RWPE2 (cell line): ENCODE results near the gene ADGRG2.

Experiments used
- ATAC-seq: fragments of 200-7000 bp; cut with Tn5 transposase; 3 replicates; pipeline ENCODE4 v1.9.1; 2021; ENCODE audit warnings: low read depth
- DNase-seq: peaks from one replicate; pipeline ENCODE4 v3.0.0-alpha.2; 2020; ENCODE audit warnings: low spot score
- H3K27ac ChIP-seq: fragments of 450-650 bp; 2 replicates; pipeline ENCODE4 v1.5.1; 2017; ENCODE audit warnings: mild to moderate bottlenecking; ENCODE audit not compliant: poor library complexity, severe bottlenecking
- H3K27me3 ChIP-seq: fragments of 250-450 bp; sonication (Bioruptor Pico); 2 replicates; pipeline ENCODE4 v1.5.1; 2021; ENCODE audit warnings: mild to moderate bottlenecking, moderate library complexity; ENCODE audit not compliant: insufficient read depth, poor library complexity, severe bottlenecking
- H3K36me3 ChIP-seq: fragments of 250-450 bp; sonication (Bioruptor Pico); 2 replicates; pipeline ENCODE4 v1.5.1; 2020; ENCODE audit warnings: low read depth, mild to moderate bottlenecking, moderate library complexity
- H3K4me1 ChIP-seq: fragments of 250-450 bp; sonication (Bioruptor Pico); 2 replicates; pipeline ENCODE4 v1.5.1; 2021; ENCODE audit warnings: mild to moderate bottlenecking, moderate library complexity; ENCODE audit not compliant: insufficient read depth, poor library complexity, severe bottlenecking
- H3K4me3 ChIP-seq: fragments of 250-450 bp; sonication (Bioruptor Pico); 2 replicates; pipeline ENCODE4 v1.5.1; 2021; ENCODE audit warnings: mild to moderate bottlenecking, moderate library complexity; ENCODE audit not compliant: severe bottlenecking
- H3K9me3 ChIP-seq: fragments of 250-450 bp; sonication (Bioruptor Pico); 2 replicates; pipeline ENCODE4 v1.5.1; 2021; ENCODE audit warnings: mild to moderate bottlenecking, moderate library complexity; ENCODE audit not compliant: severe bottlenecking
- TF ChIP-seq, protein P1 (sequence below): fragments of 450-650 bp; IDR thresholded peaks from one replicate; pipeline ENCODE4 v1.5.1; 2017; ENCODE audit warnings: mild to moderate bottlenecking, moderate library complexity; ENCODE audit not compliant: poor library complexity, severe bottlenecking

Gene ADGRG2

DNA sequence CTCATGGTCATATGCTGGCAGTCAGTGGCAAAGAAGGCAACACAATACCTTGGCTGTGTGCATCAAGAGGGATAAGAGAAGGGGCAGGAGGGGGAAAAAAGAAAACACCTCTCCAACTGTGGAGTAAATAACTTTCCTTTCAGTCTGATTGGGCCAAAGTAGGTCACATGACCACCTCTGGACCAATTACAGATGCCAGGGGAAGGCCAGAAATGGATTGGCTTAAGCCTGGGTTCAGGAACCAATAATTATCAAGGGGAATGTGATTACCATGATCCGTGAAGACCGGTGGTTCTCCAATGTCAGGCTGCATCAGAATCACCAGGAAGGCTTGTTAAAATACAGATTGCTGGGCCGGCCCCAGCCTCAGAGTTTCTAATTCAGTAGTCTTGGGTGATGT, 7.4 kb upstream of the ADGRG2 start:
- no peak for ATAC-seq
- Histone ChIP-seq H3K4me3 (no peak overlapping the region), H3K9me3 (no peaks in the 10 kb centered on the region), H3K27me3 (no peaks in the 10 kb centered on the region), H3K27ac (no peak overlapping the region), H3K4me1 (no peaks in the 10 kb centered on the region), H3K36me3 (no peaks in the 10 kb centered on the region)
- DNase-seq: no peak
- TF ChIP-seq, protein P1, sequence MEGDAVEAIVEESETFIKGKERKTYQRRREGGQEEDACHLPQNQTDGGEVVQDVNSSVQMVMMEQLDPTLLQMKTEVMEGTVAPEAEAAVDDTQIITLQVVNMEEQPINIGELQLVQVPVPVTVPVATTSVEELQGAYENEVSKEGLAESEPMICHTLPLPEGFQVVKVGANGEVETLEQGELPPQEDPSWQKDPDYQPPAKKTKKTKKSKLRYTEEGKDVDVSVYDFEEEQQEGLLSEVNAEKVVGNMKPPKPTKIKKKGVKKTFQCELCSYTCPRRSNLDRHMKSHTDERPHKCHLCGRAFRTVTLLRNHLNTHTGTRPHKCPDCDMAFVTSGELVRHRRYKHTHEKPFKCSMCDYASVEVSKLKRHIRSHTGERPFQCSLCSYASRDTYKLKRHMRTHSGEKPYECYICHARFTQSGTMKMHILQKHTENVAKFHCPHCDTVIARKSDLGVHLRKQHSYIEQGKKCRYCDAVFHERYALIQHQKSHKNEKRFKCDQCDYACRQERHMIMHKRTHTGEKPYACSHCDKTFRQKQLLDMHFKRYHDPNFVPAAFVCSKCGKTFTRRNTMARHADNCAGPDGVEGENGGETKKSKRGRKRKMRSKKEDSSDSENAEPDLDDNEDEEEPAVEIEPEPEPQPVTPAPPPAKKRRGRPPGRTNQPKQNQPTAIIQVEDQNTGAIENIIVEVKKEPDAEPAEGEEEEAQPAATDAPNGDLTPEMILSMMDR: no peak

DNA sequence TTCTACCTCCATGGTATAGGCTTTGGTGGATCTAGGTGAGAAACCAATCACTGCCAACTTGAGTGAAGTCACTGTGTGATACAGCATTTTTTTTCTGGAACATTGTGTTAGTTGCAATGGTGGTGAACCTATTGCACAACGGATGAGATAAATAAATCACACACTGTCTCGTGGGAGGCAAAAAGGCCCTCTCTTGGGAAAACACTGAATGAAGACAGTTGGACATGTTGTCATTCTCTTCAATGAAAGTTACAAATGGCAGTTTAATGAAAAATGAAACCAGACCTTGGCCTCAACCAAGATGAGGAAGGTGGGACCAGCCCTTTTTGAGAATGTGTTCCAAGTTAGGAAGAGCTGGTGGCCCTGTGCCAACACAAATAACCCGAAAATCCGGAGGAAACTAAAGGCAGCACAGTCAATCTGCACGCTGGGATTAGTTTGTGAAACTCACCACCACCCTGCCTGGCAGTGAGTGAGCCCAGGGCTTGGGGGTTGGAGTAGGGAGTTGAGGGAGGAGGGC, 5.4 kb upstream of the ADGRG2 start:
- ATAC-seq (peak; percentile 31; the same call in 2 of the 3 replicates), DNase-seq (no peak)
- H3K36me3 ChIP-seq: no peaks in the 10 kb centered on the region
- peaks cover 6% of the 10 kb centered on the region for H3K27me3 ChIP-seq
- H3K9me3 ChIP-seq: no peaks in the 10 kb centered on the region
- TF ChIP-seq, protein P1: no peak
- H3K4me3 ChIP-seq: no peak overlapping the region
- no peaks in the 10 kb centered on the region for H3K4me1 ChIP-seq
- H3K27ac ChIP-seq: peak overlapping the region; percentile 34

DNA sequence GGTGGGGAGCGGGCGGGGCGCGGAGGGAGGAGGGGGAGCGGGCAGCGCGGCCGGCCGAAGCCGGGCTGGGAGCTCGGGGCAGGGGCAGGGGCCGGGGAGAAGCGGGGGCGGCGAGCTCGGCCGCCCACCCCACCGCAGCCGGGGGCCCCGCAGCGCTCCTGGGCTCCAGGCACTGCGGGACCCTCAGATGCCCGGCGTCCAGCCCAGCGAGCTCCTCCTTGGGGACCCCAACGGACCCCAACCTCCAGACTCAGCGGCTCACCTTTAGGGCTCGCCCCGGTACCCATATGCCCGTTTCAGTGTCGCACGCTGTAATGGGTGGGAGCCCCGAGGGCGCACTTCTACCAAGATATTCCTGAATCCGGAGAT, 357 bp upstream of the ADGRG2 start:
- peak overlapping the region; percentile 44 for H3K4me3 ChIP-seq
- H3K27ac ChIP-seq: no peak overlapping the region
- ATAC-seq: no peak

DNA sequence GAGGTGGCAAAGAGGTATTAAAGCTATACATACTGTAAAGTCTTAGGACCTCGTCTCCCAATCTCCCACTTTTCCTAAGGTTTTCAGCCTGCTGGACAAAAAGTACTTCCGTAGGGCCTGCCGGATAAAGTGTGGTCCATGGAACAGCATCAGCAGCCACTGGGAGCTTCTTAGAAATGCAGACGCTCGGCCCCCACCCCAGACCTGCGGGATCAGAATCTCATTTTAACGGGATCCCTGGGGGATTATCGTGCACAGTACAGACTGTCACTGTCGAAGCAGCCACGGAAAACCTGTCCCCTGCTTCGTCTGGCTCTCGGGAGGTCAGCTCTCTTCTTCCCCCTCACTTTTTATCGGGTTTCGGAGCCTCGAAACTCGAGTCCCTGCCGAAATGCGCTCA, 802 bp downstream of the ADGRG2 start:
- DNase-seq (no peak), ATAC-seq (no peak)
- Histone ChIP-seq H3K4me3 (peak overlapping the region; percentile 44), H3K4me1 (no peaks in the 10 kb centered on the region), H3K9me3 (no peaks in the 10 kb centered on the region), H3K27ac (no peak overlapping the region), H3K27me3 (peaks cover 13% of the 10 kb centered on the region), H3K36me3 (no peaks in the 10 kb centered on the region)
- TF ChIP-seq, protein P1: no peak

More for the DNA sequence above, 357 bp upstream of the ADGRG2 start:
- Histone ChIP-seq H3K4me1 (no peaks in the 10 kb centered on the region), H3K9me3 (no peaks in the 10 kb centered on the region), H3K27me3 (peaks cover 13% of the 10 kb centered on the region), H3K36me3 (no peaks in the 10 kb centered on the region)
- no peak for DNase-seq
- TF ChIP-seq, protein P1: no peak

DNA sequence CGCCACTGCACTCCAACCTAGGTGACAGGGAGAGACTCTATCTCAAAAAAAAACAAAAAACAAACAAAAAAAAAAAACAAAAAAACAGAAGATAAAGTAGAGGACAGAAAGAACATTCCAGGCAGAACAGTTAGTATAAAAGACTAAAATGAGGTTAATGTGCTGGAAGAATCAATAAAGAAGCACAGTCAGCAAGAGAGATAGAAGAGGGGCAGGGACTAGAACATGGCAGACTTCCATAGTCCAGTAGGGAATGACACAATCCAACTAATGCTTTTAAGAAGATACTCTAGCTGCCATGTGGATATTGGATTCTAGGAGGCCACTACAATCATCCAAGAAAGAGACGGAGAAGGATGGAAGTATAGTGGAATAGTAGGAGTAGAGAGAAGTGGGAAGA, 11.6 kb downstream of the ADGRG2 start:
- TF ChIP-seq, protein P1: no peak
- Histone ChIP-seq H3K4me1 (no peaks in the 10 kb centered on the region), H3K4me3 (no peak overlapping the region), H3K9me3 (no peaks in the 10 kb centered on the region), H3K36me3 (no peaks in the 10 kb centered on the region), H3K27ac (no peak overlapping the region), H3K27me3 (no peaks in the 10 kb centered on the region)
- ATAC-seq (no peak), DNase-seq (no peak)
